ENCODE data around the gene SPPL2A. TPM values are rescaled to one million over a fixed set of nuclear protein-coding genes. Genes with fewer than 3 reads are reported as not detected.

SPPL2A gene
- total RNA-seq, 1 experiment from 2014 or later: 81.0 TPM

DNA sequence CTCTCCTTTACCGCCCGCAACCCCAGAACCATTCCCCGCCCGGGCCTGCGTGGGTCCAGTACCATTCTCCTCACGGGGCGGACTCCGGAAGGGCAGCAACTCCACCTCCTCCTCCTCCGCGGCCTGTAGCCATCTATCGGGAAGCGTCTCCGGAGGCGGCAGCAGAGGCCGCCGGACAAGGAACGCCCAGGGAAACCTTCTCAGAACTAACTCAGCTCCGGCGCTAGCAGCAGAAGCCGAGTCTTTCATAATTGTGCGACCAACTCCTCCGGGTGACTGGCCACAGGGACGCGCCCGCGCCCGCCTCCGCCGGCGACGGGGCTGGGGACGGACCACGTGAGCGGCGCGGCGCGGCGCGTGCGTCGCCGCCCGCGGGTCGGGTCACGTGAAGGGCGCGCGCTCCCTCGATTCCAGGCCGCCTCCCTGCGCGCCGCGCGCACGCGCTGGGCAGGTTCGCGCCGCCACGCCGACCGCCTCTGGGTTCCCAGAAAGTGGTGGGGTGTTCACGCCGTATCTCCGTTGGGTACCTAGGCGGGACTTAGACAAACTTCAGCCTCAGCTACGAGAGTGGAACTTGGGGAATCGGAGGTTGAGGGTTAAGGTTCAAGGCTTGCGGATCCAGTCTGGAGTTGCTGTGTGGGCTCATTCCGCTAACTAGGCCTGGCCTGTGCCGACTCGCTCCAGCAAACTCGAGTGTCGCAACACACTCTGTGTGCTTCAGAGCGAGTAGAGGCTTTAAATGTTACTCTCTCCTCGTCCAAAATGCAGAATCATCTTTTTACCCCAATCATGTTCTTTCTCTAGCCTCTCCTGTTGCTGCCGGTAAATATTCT, 78.8 kb downstream of the SPPL2A start, which contains the start of gene TRPM7:
TSS of gene TRPM7 (minus strand) at position 329 of the 833 bp plus-strand sequence. CDS start at position 65, 264 bp downstream.
- peak; percentile 89 for DNase-seq (ENCODE audit: low spot score)

- DNase-seq (ENCODE audit: low spot score): peak; percentile 78
These were observed 79.5 kb downstream of the SPPL2A start for GRCh38 chr15:50685976-50686468.

GRCh38 chr15:50685191-50685975, 80.1 kb downstream of the SPPL2A start:
- DNase-seq (ENCODE audit: low spot score): peak; percentile 28

DNA sequence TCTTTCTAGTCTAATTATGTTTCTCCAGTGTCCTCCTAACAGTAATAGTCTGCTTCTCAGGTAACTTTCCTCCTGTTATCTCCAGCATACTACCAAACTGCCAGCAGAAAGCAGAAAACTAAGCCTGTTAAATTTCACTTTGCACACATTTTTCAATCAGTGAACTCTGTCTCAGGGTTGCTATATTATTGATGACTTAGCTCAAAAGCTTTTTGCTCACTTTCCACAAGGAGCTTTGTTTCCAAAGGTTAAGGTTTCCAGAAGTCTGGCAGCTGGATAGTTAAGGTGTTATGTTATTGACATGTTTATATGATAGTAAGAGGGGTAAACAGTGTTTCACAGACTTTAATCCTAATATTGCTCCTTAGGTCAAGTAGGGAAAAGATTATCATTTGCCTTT, 84.0 kb downstream of the SPPL2A start:
- no peak for DNase-seq (ENCODE audit: low spot score)

DNA sequence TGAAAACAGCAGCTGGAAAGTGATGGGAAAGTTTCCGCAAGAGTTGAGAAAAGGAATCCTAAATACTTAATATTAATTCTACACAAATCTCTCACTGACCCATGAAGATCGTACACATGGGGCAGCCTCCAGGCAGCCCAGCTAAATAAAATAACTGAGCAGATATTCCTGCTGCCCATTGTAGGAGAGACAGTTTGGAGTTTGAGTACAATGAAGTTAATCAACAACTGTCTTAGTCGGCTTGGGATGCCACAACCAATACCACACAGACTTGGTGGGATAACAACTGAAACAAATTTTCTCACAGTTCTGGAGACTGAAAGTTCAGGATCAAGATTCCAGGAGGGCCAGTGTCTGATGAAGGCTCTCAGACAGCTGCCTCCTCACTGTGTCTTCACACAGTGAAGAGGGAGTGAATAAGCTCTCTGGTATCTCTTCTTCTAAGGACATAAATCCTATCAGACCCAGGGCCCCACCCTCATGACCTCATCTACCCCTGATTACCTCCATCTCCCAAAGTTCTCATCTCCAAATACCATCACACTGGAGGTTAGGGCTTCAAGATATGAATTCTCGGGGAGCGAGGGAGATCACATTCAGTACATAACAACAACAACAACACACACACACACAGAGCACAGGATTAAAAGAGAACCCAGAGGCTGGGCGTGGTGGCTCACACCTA, 88.6 kb downstream of the SPPL2A start:
- no peak for DNase-seq (ENCODE audit: low spot score)

DNA sequence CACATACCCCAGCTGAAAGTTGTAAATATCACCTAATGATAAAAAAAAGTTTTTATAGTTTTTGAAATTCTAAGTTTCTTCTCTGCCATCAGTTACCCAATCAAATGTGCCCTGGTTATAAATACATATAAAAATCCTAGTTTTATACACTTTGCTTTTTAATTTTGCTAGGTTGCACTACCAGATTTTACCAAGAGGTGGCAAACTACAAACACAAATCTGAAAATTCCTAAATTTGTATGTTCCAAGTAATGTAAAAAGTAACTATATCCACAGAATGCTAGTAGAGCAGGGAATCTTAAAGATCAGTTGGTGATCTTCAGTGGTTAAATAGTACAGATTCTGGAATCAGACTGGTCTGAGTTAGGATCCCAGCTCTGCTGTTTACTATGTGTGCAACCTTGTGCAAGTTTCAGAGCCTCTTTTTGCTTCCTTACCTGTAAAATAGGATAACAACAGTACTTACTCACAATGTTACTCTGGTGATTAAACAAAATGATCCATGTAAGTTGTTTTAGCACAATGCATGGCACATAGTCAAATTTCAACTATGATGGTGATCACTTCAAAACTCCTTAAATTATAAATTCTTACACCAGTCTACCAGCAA, 89.9 kb downstream of the SPPL2A start:
- DNase-seq (ENCODE audit: low spot score): peak; percentile 66

- DNase-seq (ENCODE audit: low spot score): no peak
These were observed 95.4 kb downstream of the SPPL2A start for GRCh38 chr15:50670115-50670514.

DNA sequence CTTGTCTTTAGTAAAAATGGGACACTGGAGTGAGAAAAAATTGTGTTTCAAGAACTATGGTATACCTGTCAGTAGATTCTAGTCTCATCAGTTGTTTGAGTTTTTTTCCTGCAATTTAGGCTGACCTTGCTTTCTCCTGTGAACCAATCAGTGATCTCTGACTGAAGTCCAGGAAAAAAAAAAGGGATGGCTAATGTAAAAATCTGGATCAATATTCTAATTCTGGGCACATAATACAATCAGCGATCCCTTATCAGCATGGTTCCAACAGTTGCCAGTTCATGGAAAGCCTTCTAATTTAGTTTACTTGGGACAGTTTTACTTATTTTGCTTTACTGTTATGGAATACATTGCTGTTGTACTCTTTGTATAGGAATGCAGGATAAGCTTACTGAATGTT, 95.9 kb downstream of the SPPL2A start:
- DNase-seq (ENCODE audit: low spot score): no peak

DNA sequence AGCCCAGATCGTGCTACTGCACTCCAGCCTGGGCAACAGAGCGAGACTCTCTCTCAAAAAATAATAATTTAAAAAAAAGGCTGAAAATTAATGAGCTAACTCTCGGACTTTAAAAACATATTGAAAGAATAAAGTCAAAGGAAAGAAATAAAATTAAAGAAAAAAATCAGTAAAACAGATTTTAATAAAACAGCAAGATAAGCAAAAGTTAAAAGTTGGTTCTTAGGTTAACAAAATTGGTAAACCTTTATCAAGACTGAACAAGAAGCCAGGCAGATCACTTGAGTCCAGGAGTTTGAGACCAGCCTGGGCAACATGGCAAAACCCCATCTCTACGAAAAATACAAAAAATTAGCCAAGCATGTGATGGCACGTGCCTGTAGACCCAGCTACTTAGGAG, 99.6 kb downstream of the SPPL2A start:
- no peak for DNase-seq (ENCODE audit: low spot score)

DNA sequence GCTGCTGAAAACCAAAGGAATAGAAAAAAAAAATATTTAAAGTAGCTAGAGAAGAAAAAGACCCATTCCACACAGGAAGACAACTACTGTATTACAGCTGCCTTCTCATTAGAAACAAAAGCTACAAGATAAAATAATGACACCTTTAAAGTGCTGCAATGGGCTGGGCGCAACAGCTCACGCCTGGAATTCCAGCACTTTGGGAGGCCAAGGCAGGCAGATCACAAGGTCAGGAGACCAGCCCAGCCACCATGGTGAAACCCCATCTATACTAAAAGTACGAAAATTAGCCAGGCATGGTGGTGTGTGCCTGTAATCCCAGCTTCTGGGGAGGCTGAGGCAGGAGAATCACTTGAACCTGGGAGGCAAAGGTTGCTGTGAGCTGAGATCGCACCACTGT, 110.0 kb downstream of the SPPL2A start:
- DNase-seq (ENCODE audit: low spot score): no peak

DNA sequence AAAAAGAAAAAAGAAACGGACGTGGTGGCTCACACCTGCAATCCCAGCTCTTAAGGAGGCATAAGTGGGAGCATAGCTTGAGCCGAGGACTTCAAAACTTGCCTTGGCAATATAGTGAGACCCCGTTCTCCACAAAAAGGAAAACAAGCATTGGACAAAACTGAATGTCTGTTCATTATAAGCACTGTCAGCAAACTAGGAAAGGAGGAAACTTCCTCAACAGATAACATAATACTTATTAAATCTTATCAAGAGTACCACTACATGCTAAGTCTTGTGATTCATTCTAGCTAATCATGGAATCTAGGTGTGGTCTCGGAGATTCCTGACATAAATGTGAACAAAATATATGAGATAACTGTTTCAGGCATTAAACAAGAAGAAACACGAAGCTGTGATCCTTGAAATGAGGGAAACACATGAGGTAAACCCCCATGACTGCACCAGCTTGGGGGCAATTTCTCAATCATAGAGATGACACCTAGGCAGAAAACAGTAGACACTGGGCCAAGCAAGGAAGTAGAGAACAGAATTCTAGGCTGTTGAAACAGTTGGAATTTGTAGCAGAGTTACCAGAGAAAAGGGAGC, 112.3 kb downstream of the SPPL2A start:
- DNase-seq (ENCODE audit: low spot score): no peak

- no peak for DNase-seq (ENCODE audit: low spot score)
These were observed 112.8 kb downstream of the SPPL2A start for GRCh38 chr15:50652671-50653070.

Small RNA genes lying within 50 kb of the gene (small RNA-seq; reads per million reads assigned to genes)
- not detected for gene AC012100.1
- gene RN7SL354P: not detected

Other genes starting within 250 kb of the SPPL2A start
- gene USP50, start 219.0 kb downstream of the SPPL2A start, total RNA-seq (2014; rRNA removed; shearing (Covaris generic)): not detected in 2 replicates
- gene TRPM7, start 78.9 kb downstream of the SPPL2A start, total RNA-seq (2014; rRNA removed; shearing (Covaris generic)): 12.9 and 17.1 TPM in 2 replicates
- gene AP4E1, start 143.0 kb upstream of the SPPL2A start, total RNA-seq (2014; rRNA removed; shearing (Covaris generic)): 4.0 and 4.4 TPM in 2 replicates